Endothelial cell (in vitro differentiated cells): ENCODE data around the gene UBE2G2. TPM values are rescaled to one million over a fixed set of nuclear protein-coding genes. Genes with fewer than 3 reads are reported as not detected.

ENCODE experiments used
- DNase-seq: peaks from one replicate; pipeline ENCODE4 v3.0.0; 2021; ENCODE audit warnings: low spot score
- H3K27ac Mint-ChIP-seq: one replicate; pipeline ENCODE4 v1.8.0; 2021; ENCODE audit warnings: mixed read lengths, inconsistent platforms; ENCODE audit not compliant: unreplicated experiment
- H3K27me3 Mint-ChIP-seq: one replicate; pipeline ENCODE4 v1.8.0; 2021; ENCODE audit warnings: mild to moderate bottlenecking, moderate library complexity, mixed read lengths, inconsistent platforms; ENCODE audit not compliant: unreplicated experiment
- H3K36me3 Mint-ChIP-seq: one replicate; pipeline ENCODE4 v1.8.0; 2021; ENCODE audit warnings: mild to moderate bottlenecking, low read depth, mixed read lengths, inconsistent platforms; ENCODE audit not compliant: unreplicated experiment
- H3K4me1 Mint-ChIP-seq: one replicate; pipeline ENCODE4 v1.8.0; 2021; ENCODE audit warnings: mild to moderate bottlenecking, mixed read lengths, inconsistent platforms; ENCODE audit not compliant: unreplicated experiment
- H3K4me3 Mint-ChIP-seq: one replicate; pipeline ENCODE4 v1.8.0; 2021; ENCODE audit warnings: mild to moderate bottlenecking, mixed read lengths, inconsistent platforms; ENCODE audit not compliant: unreplicated experiment
- H3K9me3 Mint-ChIP-seq: one replicate; pipeline ENCODE4 v1.8.0; 2021; ENCODE audit warnings: mixed read lengths, inconsistent platforms; ENCODE audit not compliant: unreplicated experiment
- CTCF ChIP-seq: fragments of 200-600 bp; sonication (generic); IDR thresholded peaks from one replicate; pipeline ENCODE4 v1.5.0; 2021; ENCODE audit warnings: antibody characterized with exemption; ENCODE audit not compliant: unreplicated experiment
- total RNA-seq: library from RNA; stranded (reverse); fragmentation: NEBNext Ultra II Directional; extraction: Animal tissue kit (Norgen Biotek cat#: 25700); gene quantifications from one replicate; pipeline ENCODE4 v1.2.1, GENCODE V29; 2021; ENCODE audit not compliant: unreplicated experiment

The UBE2G2 gene
- total RNA-seq, 1 donor from 2014 or later = 49.6 TPM

- Mint-ChIP-seq H3K9me3 (no peaks in the 10 kb centered on the region), H3K4me1 (no peaks in the 10 kb centered on the region), H3K27ac (no peak overlapping the region), H3K4me3 (no peak overlapping the region), H3K27me3 (peaks cover 3% of the 10 kb centered on the region), H3K36me3 (peaks cover 7% of the 10 kb centered on the region)
- DNase-seq = no peak
- no peak for TF ChIP-seq CTCF
Observed at GRCh38 chr21:44729336-44730027, 72.1 kb downstream of the UBE2G2 start.

GRCh38 chr21:44728716-44729115, 72.9 kb downstream of the UBE2G2 start:
- no peaks in the 10 kb centered on the region for H3K4me1 Mint-ChIP-seq
- no peak for DNase-seq
- H3K27me3 Mint-ChIP-seq = peaks cover 3% of the 10 kb centered on the region

GRCh38 chr21:44727757-44728156, 73.9 kb downstream of the UBE2G2 start:
- TF ChIP-seq CTCF = no peak
- DNase-seq = no peak
- Mint-ChIP-seq H3K4me1 (no peaks in the 10 kb centered on the region), H3K4me3 (no peak overlapping the region), H3K36me3 (peaks cover 7% of the 10 kb centered on the region), H3K27me3 (peaks cover 3% of the 10 kb centered on the region), H3K27ac (no peak overlapping the region), H3K9me3 (no peaks in the 10 kb centered on the region)

More at GRCh38 chr21:44728716-44729115, 72.9 kb downstream of the UBE2G2 start:
- no peak overlapping the region for H3K27ac Mint-ChIP-seq
- H3K36me3 Mint-ChIP-seq = peaks cover 7% of the 10 kb centered on the region
- no peak overlapping the region for H3K4me3 Mint-ChIP-seq
- no peak for TF ChIP-seq CTCF
- H3K9me3 Mint-ChIP-seq = no peaks in the 10 kb centered on the region

GRCh38 chr21:44727321-44727720, 74.3 kb downstream of the UBE2G2 start:
- Mint-ChIP-seq H3K4me1 (no peaks in the 10 kb centered on the region), H3K9me3 (no peaks in the 10 kb centered on the region), H3K27ac (no peak overlapping the region), H3K27me3 (peaks cover 3% of the 10 kb centered on the region), H3K36me3 (peaks cover 7% of the 10 kb centered on the region), H3K4me3 (no peak overlapping the region)
- TF ChIP-seq CTCF = no peak
- no peak for DNase-seq

- peaks cover 4% of the 10 kb centered on the region for H3K36me3 Mint-ChIP-seq
- no peaks in the 10 kb centered on the region for H3K4me1 Mint-ChIP-seq
- peaks cover 3% of the 10 kb centered on the region for H3K27me3 Mint-ChIP-seq
- no peaks in the 10 kb centered on the region for H3K9me3 Mint-ChIP-seq
- no peak overlapping the region for H3K27ac Mint-ChIP-seq
- H3K4me3 Mint-ChIP-seq = no peak overlapping the region
- no peak for TF ChIP-seq CTCF
- no peak for DNase-seq
Observed at GRCh38 chr21:44726826-44727225, 74.8 kb downstream of the UBE2G2 start.
